K562 (cell line): ENCODE results near the gene RERE. TPM values are rescaled to one million over a fixed set of nuclear protein-coding genes. Genes with fewer than 3 reads are reported as not detected.

Experiments used
- ATAC-seq: fragments of 200-7000 bp; cut with Tn5 transposase; 3 replicates; pipeline ENCODE4 v1.9.1; 2020; ENCODE audit warnings: moderate library complexity
- BruUV-seq: library from RNA; stranded (reverse); fragments of 400-500 nt; replicated peaks from 2 replicates; lab custom pipeline; 2021; lab: Mats Ljungman, UMichigan
- CTCF ChIA-PET: fragments of 300-600 bp; formaldehyde crosslinking; extraction: SDS; loops from one replicate; lab custom pipeline; 2021; ENCODE audit warnings: low intra/inter-chr PET ratio; lab: Yijun Ruan, JAX
- POLR2A ChIA-PET: fragments of 300-600, 350-650 bp; sonication (Branson Sonifier 250); formaldehyde crosslinking; extraction: SDS; loops from one replicate; lab custom pipeline; 2021; ENCODE audit warnings: antibody characterized with exemption, inconsistent platforms; lab: Yijun Ruan, JAX
- DNase-seq, 4 experiments: peaks; one replicate each; pipeline versions ENCODE4 v3.0.0 to v3.0.0-alpha.2; 2011 to 2018; ENCODE audit warnings: low spot score in 3 of 4, mixed read lengths in 3 of 4; ENCODE audit errors: extremely low read depth in 1 of 4
- FAIRE-seq: peaks from 2 replicates; lab custom pipeline; 2011; peaks lifted over from hg19 to GRCh38; lab: Jason Lieb, UNC
- H2AFZ ChIP-seq: 2 replicates; pipeline ENCODE4 v1.6.0; 2011; ENCODE audit warnings: low read depth, low read length, control low read depth, inconsistent platforms
- H3K27ac ChIP-seq: fragments of 200-600 bp; 3 replicates; pipeline ENCODE4 v1.8.0; 2011; ENCODE audit warnings: low read depth, mild to moderate bottlenecking, control low read depth, inconsistent platforms, low read length, moderate library complexity, mixed read lengths; ENCODE audit errors: extremely low read depth
- H3K27me3 ChIP-seq, 2 experiments: fragments of 300-600 bp in 1 of 2; 2 replicates in 1 of 2; 3 replicates in 1 of 2; pipeline versions ENCODE4 v1.6.0 to v1.8.0; 2011; ENCODE audit warnings: inconsistent platforms in 2 of 2, low read length in 2 of 2, mild to moderate bottlenecking in 1 of 2, mixed read lengths in 1 of 2, moderate library complexity in 1 of 2; ENCODE audit not compliant: control insufficient read depth in 2 of 2, insufficient read depth in 2 of 2
- H3K36me3 ChIP-seq: fragments of 300-600 bp; 3 replicates; pipeline ENCODE4 v1.8.0; 2011; ENCODE audit warnings: mild to moderate bottlenecking, low read length, inconsistent platforms; ENCODE audit not compliant: control insufficient read depth, insufficient read depth
- H3K4me1 ChIP-seq, 2 experiments: fragments of 200-600 bp in 1 of 2; replicated peaks in 1 of 2; 2 replicates in 1 of 2; 3 replicates in 1 of 2; pipeline versions ENCODE4 v1.5.1 to v1.8.0; 2011; ENCODE audit warnings: inconsistent platforms in 2 of 2, low read length in 2 of 2, mild to moderate bottlenecking in 1 of 2, mixed read lengths in 1 of 2, moderate library complexity in 1 of 2; ENCODE audit not compliant: control insufficient read depth in 2 of 2, insufficient read depth in 2 of 2
- H3K4me2 ChIP-seq: 2 replicates; pipeline ENCODE4 v1.6.1; 2011; ENCODE audit warnings: low read length, control low read depth, inconsistent platforms, mixed read lengths; ENCODE audit not compliant: insufficient read depth
- H3K4me3 ChIP-seq: fragments of 200-600 bp; sonication (generic), shearing (Covaris generic); 2 replicates; pipeline ENCODE4 v1.5.1; 2016; ENCODE audit warnings: control low read depth, inconsistent platforms
- H3K79me2 ChIP-seq: fragments of 200-600 bp; 3 replicates; pipeline ENCODE4 v1.8.0; 2011; ENCODE audit warnings: low read length, inconsistent platforms; ENCODE audit not compliant: control insufficient read depth, insufficient read depth
- H3K9ac ChIP-seq, 2 experiments: 2 replicates each; pipeline versions ENCODE4 v1.6.0 to v1.6.1; 2011; ENCODE audit warnings: low read depth in 2 of 2, low read length in 2 of 2, control low read depth in 1 of 2, inconsistent platforms in 1 of 2, mild to moderate bottlenecking in 1 of 2, mixed read lengths in 1 of 2; ENCODE audit not compliant: insufficient read depth in 1 of 2
- H3K9me1 ChIP-seq: one replicate; pipeline ENCODE4 v1.6.0; 2011; ENCODE audit warnings: inconsistent platforms, mild to moderate bottlenecking, low read length, moderate library complexity; ENCODE audit not compliant: control insufficient read depth, insufficient read depth
- H3K9me3 ChIP-seq: replicated peaks from 2 replicates; pipeline ENCODE4 v1.5.1; 2011; ENCODE audit warnings: low read depth, low read length, inconsistent platforms; ENCODE audit not compliant: control insufficient read depth, insufficient read depth
- H4K20me1 ChIP-seq: replicated peaks from 2 replicates; pipeline ENCODE4 v1.6.1; 2011; ENCODE audit warnings: low read length, inconsistent platforms, mixed read lengths; ENCODE audit not compliant: control insufficient read depth, insufficient read depth
- ARID2 ChIP-seq: fragments of 450-650 bp; IDR thresholded peaks from 2 replicates; pipeline ENCODE4 v1.6.1; 2017; ENCODE audit warnings: antibody characterized with exemption, mild to moderate bottlenecking
- ATF3 ChIP-seq, 2 experiments: fragments of 450-650 bp in 1 of 2; sonication (generic) in 1 of 2; formaldehyde crosslinking in 1 of 2; IDR thresholded peaks in 1 of 2; conservative IDR thresholded peaks in 1 of 2; 2 replicates each; pipeline versions ENCODE4 v1.6.1 to v1.8.1; 2016 to 2023; ENCODE audit warnings: mild to moderate bottlenecking in 2 of 2, moderate library complexity in 2 of 2, inconsistent platforms in 1 of 2, missing genetic modification reagents in 1 of 2
- C11orf30 ChIP-seq: fragments of 450-650 bp; IDR thresholded peaks from 2 replicates; pipeline ENCODE4 v1.6.1; 2016; ENCODE audit warnings: low read depth, mild to moderate bottlenecking
- CEBPG ChIP-seq, 3 experiments: fragments of 200-800 bp in 1 of 3; sonication (Bioruptor generic) in 1 of 3; sonication (generic) in 1 of 3; formaldehyde crosslinking in 1 of 3; IDR thresholded peaks in 2 of 3; conservative IDR thresholded peaks in 1 of 3; 2 replicates each; pipeline versions ENCODE4 v1.6.1 to v1.8.0; 2016 to 2022; ENCODE audit warnings: missing compliant biosample characterization in 2 of 3, missing genetic modification characterization in 2 of 3, mild to moderate bottlenecking in 1 of 3, missing genetic modification reagents in 1 of 3
- FOS ChIP-seq: IDR thresholded peaks from 3 replicates; pipeline ENCODE4 v1.6.1; 2011; ENCODE audit not compliant: insufficient read length; ENCODE audit errors: extremely low read depth
- GATA2 ChIP-seq: sonication (generic); formaldehyde crosslinking; IDR thresholded peaks from 2 replicates; pipeline ENCODE4 v1.4.0; 2020; ENCODE audit warnings: mild to moderate bottlenecking, missing genetic modification reagents
- GTF2E2 ChIP-seq: fragments of 200-800 bp; sonication (Bioruptor generic); IDR thresholded peaks from 2 replicates; pipeline ENCODE4 v1.6.1; 2016; ENCODE audit warnings: missing genetic modification characterization, missing compliant biosample characterization
- HDAC2 ChIP-seq: fragments of 450-650 bp; IDR thresholded peaks from 2 replicates; pipeline ENCODE4 v1.6.1; 2016; ENCODE audit warnings: mild to moderate bottlenecking
- MAFG ChIP-seq: fragments of 450-650 bp; conservative IDR thresholded peaks from 2 replicates; pipeline ENCODE4 v1.6.1; 2016; ENCODE audit warnings: missing genetic modification characterization, missing compliant biosample characterization
- MEIS2 ChIP-seq: fragments of 450-650 bp; IDR thresholded peaks from 2 replicates; pipeline ENCODE4 v1.6.1; 2014; ENCODE audit warnings: mild to moderate bottlenecking; ENCODE audit not compliant: partially characterized antibody
- NUFIP1 ChIP-seq: fragments of 450-650 bp; IDR thresholded peaks from 2 replicates; pipeline ENCODE4 v1.6.1; 2018; ENCODE audit not compliant: partially characterized antibody
- SMARCA5 ChIP-seq: fragments of 450-650 bp; IDR thresholded peaks from 2 replicates; pipeline ENCODE4 v1.6.1; 2016
- SPI1 ChIP-seq: IDR thresholded peaks from 2 replicates; pipeline ENCODE4 v1.6.1; 2011; ENCODE audit warnings: low read depth, low read length, control low read depth, borderline replicate concordance
- SRSF3 ChIP-seq: fragments of 200-400 bp; formaldehyde crosslinking; IDR thresholded peaks from 2 replicates; pipeline ENCODE4 v1.6.1; 2016; ENCODE audit warnings: mild to moderate bottlenecking, low read length, moderate library complexity; ENCODE audit not compliant: insufficient read depth
- STAT5A ChIP-seq: IDR thresholded peaks from 2 replicates; pipeline ENCODE4 v1.6.1; 2012; ENCODE audit warnings: low read length, inconsistent platforms, borderline replicate concordance
- ZC3H11A ChIP-seq: IDR thresholded peaks from 2 replicates; pipeline ENCODE4 v1.6.1; 2012; ENCODE audit warnings: low read depth, low read length, improper control_type of control experiment
- ZNF316 ChIP-seq: fragments of 450-650 bp; IDR thresholded peaks from 2 replicates; pipeline ENCODE4 v1.6.1; 2016
- ZNF444 ChIP-seq: fragments of 250-450 bp; sonication (Bioruptor Pico); IDR thresholded peaks from 2 replicates; pipeline ENCODE4 v1.4.0; 2020; ENCODE audit warnings: mild to moderate bottlenecking, moderate library complexity
- WGBS: fragments of 100-300 bp; shearing (Covaris generic); methylation state at CpG from one replicate; pipeline ENCODE4 v1.1.6; 2016; ENCODE audit warnings: low coverage, mixed read lengths; ENCODE audit not compliant: insufficient coverage; ENCODE audit errors: missing lambda C conversion rate; 5-methylcytosine and 5-hydroxymethylcytosine counted together
- in situ Hi-C: fragments of 300-500 bp; cut with MboI; formaldehyde crosslinking; loops from 4 replicates; pipeline ENCODE4 v1.15.0; 2018; ENCODE audit warnings: inconsistent platforms, mixed read lengths
- intact Hi-C: fragments of 100-400 bp; cut with micrococcal nuclease; formaldehyde crosslinking; loops from 2 replicates; pipeline ENCODE4 v1.14.2; 2022
- polyA plus RNA-seq, 8 experiments: library from polyadenylated mRNA; depleted of rRNA in 4 of 8; stranded (reverse) in 5 of 8; unstranded in 3 of 8; fragments of >200 nt; fragmentation: Nextera tagmentation in 2 of 8; fragmentation: Illumina TruSeq in 1 of 8; extraction: Ambion mirVana in 2 of 8; extraction: Trizol in 1 of 8; gene quantifications; 2 replicates each; pipeline versions ENCODE4 v1.2.1 to v1.2.3, GENCODE V29; 2011 to 2014; ENCODE audit warnings: inconsistent platforms in 1 of 8, missing spikeins in 1 of 8
- total RNA-seq, 7 experiments: library from RNA; depleted of rRNA in 6 of 7; stranded (reverse); fragments of >200 nt in 6 of 7; fragmentation: Illumina TruSeq in 2 of 7; extraction: Trizol in 2 of 7; gene quantifications; 2 replicates each; pipeline versions ENCODE4 v1.2.1 to v1.2.3, GENCODE V29; 2011 to 2021; ENCODE audit warnings: low replicate concordance in 1 of 7
- TF ChIP-seq, protein P1 (sequence below), 2 experiments: fragments of 450-650 bp; IDR thresholded peaks; 2 replicates each; pipeline ENCODE4 v1.6.1; 2018; ENCODE audit warnings: mild to moderate bottlenecking in 2 of 2, low read depth in 1 of 2; ENCODE audit not compliant: partially characterized antibody in 2 of 2

The RERE gene
- total and polyA plus RNA-seq, 9 of the 15 experiments (the other 6 are each of a cell fraction or from before 2014, with no cell fraction given), result 3.0 to 51.5 (median 13.4) TPM

GRCh38 chr1:8687538-8687937 lies 129.9 kb downstream of the RERE start:
- FAIRE-seq (no peak), DNase-seq (no peak), ATAC-seq (no peak)
- no TSS peak for BruUV-seq
- H3K27me3 ChIP-seq, result no peaks in the 10 kb centered on the region
- 0 out of 5 replicates have a peak, but pooled peaks cover 0 to 3% of the 10 kb centered on the region in 2 experiments for H3K4me1 ChIP-seq
- 45% methylated on average over 2 of the region's 2 CpGs for WGBS
- H3K79me2 ChIP-seq, result peaks cover 53% of the 10 kb centered on the region
- no peaks in the 10 kb centered on the region for H3K9me1 ChIP-seq
- ChIA-PET POLR2A (interaction anchor here (1.0 to 1.3 kb wide), 2 partner anchors 15 to 21 kb away, joined by 3 to 4 read pairs; no protein-coding TSS in a partner anchor), CTCF (no interaction called here)
- H2AFZ ChIP-seq, result no peak overlapping the region
- no peaks in the 10 kb centered on the region; the same call in 2 of the 3 replicates for H3K36me3 ChIP-seq
- no peak overlapping the region for H3K4me2 ChIP-seq
- in situ Hi-C loops (no loop called here), intact Hi-C loops (no loop called here)
- peaks cover 8% of the 10 kb centered on the region for H4K20me1 ChIP-seq
- no peak overlapping the region for H3K9ac ChIP-seq
- no peak overlapping the region for H3K27ac ChIP-seq
- no peak overlapping the region for H3K4me3 ChIP-seq
- no peaks in the 10 kb centered on the region for H3K9me3 ChIP-seq
- TF ChIP-seq CEBPG (CRISPR knock-in tag; IDR thresholded peaks at IDR 0.05), result no peak
- TF ChIP-seq CEBPG (tag; conservative IDR thresholded peaks at IDR 0.05 in 1 of 2, IDR thresholded peaks at IDR 0.05 in 1 of 2), result 0 out of 4 replicates have a peak, but pooled peaks of 1 of the 2 experiments have one; percentile 34
- TF ChIP-seq C11orf30, result 0 out of 2 replicates have a peak, but pooled peaks have one; percentile 29
- no peak for TF ChIP-seq GATA2 (CRISPR knock-in tag)
- peak; percentile 57 for TF ChIP-seq ZNF316
- no peak for TF ChIP-seq SRSF3
- TF ChIP-seq FOS, result no peak
- no peak for TF ChIP-seq STAT5A
- TF ChIP-seq SMARCA5, result no peak
- no peak for TF ChIP-seq ARID2
- TF ChIP-seq, protein P1, sequence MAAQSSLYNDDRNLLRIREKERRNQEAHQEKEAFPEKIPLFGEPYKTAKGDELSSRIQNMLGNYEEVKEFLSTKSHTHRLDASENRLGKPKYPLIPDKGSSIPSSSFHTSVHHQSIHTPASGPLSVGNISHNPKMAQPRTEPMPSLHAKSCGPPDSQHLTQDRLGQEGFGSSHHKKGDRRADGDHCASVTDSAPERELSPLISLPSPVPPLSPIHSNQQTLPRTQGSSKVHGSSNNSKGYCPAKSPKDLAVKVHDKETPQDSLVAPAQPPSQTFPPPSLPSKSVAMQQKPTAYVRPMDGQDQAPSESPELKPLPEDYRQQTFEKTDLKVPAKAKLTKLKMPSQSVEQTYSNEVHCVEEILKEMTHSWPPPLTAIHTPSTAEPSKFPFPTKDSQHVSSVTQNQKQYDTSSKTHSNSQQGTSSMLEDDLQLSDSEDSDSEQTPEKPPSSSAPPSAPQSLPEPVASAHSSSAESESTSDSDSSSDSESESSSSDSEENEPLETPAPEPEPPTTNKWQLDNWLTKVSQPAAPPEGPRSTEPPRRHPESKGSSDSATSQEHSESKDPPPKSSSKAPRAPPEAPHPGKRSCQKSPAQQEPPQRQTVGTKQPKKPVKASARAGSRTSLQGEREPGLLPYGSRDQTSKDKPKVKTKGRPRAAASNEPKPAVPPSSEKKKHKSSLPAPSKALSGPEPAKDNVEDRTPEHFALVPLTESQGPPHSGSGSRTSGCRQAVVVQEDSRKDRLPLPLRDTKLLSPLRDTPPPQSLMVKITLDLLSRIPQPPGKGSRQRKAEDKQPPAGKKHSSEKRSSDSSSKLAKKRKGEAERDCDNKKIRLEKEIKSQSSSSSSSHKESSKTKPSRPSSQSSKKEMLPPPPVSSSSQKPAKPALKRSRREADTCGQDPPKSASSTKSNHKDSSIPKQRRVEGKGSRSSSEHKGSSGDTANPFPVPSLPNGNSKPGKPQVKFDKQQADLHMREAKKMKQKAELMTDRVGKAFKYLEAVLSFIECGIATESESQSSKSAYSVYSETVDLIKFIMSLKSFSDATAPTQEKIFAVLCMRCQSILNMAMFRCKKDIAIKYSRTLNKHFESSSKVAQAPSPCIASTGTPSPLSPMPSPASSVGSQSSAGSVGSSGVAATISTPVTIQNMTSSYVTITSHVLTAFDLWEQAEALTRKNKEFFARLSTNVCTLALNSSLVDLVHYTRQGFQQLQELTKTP (IDR thresholded peaks at IDR 0.05; ENCODE audit: low read depth in 1 of 2, partially characterized antibody in 2 of 2), result no peak
- TF ChIP-seq ZC3H11A, result no peak
- peak; percentile 23; the same call in 1 of the 2 replicates for TF ChIP-seq ATF3 (IDR thresholded peaks at IDR 0.05)
- no peak for TF ChIP-seq ATF3 (CRISPR knock-in tag; conservative IDR thresholded peaks at IDR 0.05)
- no peak for TF ChIP-seq HDAC2
- TF ChIP-seq NUFIP1, result no peak
- peak; percentile 78 for TF ChIP-seq MEIS2
- TF ChIP-seq SPI1, result no peak
- no peak for TF ChIP-seq GTF2E2
- TF ChIP-seq MAFG, result peak; percentile 26; the same call in 1 of the 2 replicates
- no peak for TF ChIP-seq ZNF444 (CRISPR knock-in tag)
